ENCODE results near the gene CDK11B.

The CDK11B gene

GRCh38 chr1:1614204-1614953 is 44.4 kb downstream of the CDK11B start:
- DNase-seq: no peak

GRCh38 chr1:1613509-1614082 is 45.2 kb downstream of the CDK11B start:
- no peak for DNase-seq

GRCh38 chr1:1612104-1612400 is 46.8 kb downstream of the CDK11B start:
- DNase-seq: no peak

- no peak for DNase-seq
Measured at GRCh38 chr1:1610796-1611195, 48.0 kb downstream of the CDK11B start.

- DNase-seq: no peak
Measured at GRCh38 chr1:1609822-1610485, 48.9 kb downstream of the CDK11B start.

GRCh38 chr1:1606232-1606631 is 52.6 kb downstream of the CDK11B start:
- DNase-seq: no peak

GRCh38 chr1:1605724-1606123 is 53.1 kb downstream of the CDK11B start:
- DNase-seq: no peak

- DNase-seq: no peak
Measured at GRCh38 chr1:1605034-1605591, 53.7 kb downstream of the CDK11B start.

- DNase-seq: no peak
Measured at GRCh38 chr1:1604374-1605033, 54.3 kb downstream of the CDK11B start.

- no peak for DNase-seq
Measured at GRCh38 chr1:1603671-1604373, 55.0 kb downstream of the CDK11B start.

GRCh38 chr1:1602968-1603506 is 55.8 kb downstream of the CDK11B start:
- no peak for DNase-seq

- DNase-seq: no peak
Measured at GRCh38 chr1:1602304-1602967, 56.4 kb downstream of the CDK11B start.

- no peak for DNase-seq
Measured at GRCh38 chr1:1601564-1602303, 57.1 kb downstream of the CDK11B start.

- DNase-seq: no peak
Measured at GRCh38 chr1:1600861-1601563, 57.8 kb downstream of the CDK11B start.

GRCh38 chr1:1599935-1600860 is 58.6 kb downstream of the CDK11B start, which contains the start of gene FNDC10:
Gene FNDC10 (minus strand): TSS chr1:1600135. CDS start chr1:1600015, 120 bp downstream.
- DNase-seq: no peak

- DNase-seq: no peak
Measured at GRCh38 chr1:1599030-1599934, 59.5 kb downstream of the CDK11B start.

GRCh38 chr1:1598720-1599029 is 60.1 kb downstream of the CDK11B start:
- DNase-seq: no peak

GRCh38 chr1:1598051-1598719 is 60.6 kb downstream of the CDK11B start:
- DNase-seq: no peak

All from NCI-H1105 (cell line).